DMS153 treated with DMSO at 0.1 percent for 48 hours (cell line): ENCODE measurements around the gene RAB20.
"Not testable (repeated sequence)": the region's sequence is repeated elsewhere in the genome, so short reads cannot be mapped to it uniquely, and the experiment has no call there.

Source experiments
- DNase-seq: peaks from one replicate; lab custom pipeline; 2025; ENCODE audit not compliant: unreplicated experiment; lab: John Stamatoyannopoulos, UW

The RAB20 gene

DNA sequence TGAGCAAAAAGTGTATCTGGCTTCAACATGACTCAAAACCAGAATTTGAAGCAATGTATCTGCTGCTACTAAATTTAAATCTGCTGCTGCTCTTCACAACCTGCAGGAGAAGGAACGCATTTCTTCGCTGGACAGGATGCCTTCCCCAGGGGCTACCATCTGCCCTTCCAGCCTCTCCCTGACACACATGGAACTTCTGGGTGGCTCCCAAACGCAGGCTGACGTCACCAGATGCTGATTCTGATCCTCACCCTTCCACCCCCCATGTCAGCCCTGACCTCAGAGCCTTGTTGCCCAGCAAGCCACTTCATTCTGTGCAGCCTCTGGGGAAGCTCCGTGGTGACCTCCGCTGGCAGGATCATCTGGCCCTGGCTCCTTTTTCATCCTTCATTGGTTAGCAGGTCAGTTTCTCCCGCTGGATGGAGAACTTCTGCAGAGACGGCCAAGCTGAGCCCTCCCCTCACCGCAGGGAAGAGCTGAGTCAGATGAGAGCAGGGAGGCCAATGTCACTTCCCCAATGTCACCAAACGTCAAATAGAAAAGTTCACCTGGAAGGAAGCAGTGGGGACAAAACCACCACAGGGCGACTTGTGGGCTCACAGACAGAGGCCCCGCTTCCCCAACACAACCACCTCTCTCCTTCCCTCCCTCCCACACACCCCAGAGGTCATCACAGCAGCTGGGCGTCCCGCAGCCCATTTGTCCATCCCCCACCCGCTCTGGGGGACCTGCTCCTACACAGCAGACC, 14.0 kb upstream of the RAB20 start:
- DNase-seq, result no peak

DNA sequence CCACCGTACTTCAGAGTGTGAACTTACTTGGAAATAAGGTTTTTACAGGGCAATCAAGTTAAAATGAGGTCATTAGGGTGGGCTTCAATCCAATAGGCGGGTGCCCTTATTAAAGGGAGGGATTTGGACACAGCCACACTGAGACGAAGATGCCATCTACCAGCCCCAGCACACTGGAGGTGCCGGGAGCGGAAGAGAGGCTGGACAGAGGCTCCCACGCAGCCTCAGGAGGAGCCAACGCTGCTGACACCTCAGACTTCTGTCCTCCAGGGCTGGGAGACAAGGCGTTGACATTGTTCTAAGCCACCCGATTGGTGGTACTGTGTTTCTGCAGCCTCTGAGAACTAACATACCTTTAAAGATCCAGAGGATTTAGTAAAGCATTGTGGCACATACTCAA, 12.6 kb upstream of the RAB20 start:
- DNase-seq, result no peak

DNA sequence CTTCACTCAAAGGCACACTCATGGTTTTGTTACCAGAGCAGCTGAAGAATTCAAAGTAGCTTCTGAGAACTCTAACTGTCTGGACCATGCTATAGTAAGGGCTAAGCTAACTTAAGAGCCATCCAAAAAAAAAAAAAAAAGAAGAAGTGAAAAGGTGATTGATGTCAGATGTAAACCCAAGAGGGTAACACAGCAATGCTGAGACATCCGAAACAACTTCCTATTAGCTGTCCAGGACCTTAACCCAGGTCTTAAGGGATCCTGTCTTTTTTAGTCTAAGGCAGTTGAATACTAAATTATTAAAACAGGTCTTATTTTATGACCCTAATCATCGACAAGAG, 11.2 kb upstream of the RAB20 start:
- DNase-seq, result no peak

- no peak for DNase-seq
These were observed 10.6 kb upstream of the RAB20 start for GRCh38 chr13:110571896-110572777.

- no peak for DNase-seq
These were observed 9.4 kb upstream of the RAB20 start for GRCh38 chr13:110570886-110571285.

- DNase-seq, result not testable (repeated sequence)
These were observed 8.4 kb upstream of the RAB20 start for GRCh38 chr13:110569962-110570361.

DNA sequence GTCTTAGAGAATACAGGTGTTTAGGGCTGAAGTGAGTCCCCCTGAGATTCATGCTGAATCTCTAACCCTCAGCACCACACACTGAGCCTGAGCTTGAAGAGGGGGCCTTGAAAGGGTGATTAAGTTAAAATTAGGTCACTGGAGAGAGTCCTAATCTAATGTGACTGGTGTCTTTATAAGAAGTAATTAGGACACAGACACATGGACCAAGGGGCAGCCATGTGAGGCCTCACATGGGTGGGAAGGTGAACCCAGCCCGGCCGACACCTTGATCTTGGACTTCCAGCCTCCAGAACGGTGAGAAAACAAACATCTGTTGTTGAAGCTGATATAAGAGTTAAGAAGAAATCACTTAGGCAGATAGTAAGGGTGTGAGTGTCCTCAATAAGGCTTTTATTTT, 7.1 kb upstream of the RAB20 start:
- no peak for DNase-seq

DNA sequence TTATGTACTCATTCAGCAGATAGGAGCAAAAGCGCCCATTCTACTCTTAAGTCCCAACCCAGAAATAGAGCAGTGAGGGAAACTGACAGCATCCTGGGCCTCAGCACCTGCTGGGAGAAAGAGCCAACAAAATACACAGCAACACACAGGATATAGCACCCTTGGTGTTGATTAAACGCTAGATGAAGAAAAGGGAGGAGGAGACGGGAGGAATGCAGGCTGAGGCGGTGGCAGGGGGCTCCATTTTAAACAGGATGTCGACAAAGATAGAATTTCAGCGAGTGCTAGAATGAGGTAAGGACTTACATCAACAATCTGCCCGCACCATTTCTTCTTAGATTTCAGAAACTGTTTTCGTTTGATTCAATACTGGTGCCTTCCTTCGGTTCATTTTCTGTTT, 4.6 kb upstream of the RAB20 start:
- DNase-seq, result no peak

GRCh38 chr13:110565296-110565695, 3.8 kb upstream of the RAB20 start:
- no peak for DNase-seq

DNA sequence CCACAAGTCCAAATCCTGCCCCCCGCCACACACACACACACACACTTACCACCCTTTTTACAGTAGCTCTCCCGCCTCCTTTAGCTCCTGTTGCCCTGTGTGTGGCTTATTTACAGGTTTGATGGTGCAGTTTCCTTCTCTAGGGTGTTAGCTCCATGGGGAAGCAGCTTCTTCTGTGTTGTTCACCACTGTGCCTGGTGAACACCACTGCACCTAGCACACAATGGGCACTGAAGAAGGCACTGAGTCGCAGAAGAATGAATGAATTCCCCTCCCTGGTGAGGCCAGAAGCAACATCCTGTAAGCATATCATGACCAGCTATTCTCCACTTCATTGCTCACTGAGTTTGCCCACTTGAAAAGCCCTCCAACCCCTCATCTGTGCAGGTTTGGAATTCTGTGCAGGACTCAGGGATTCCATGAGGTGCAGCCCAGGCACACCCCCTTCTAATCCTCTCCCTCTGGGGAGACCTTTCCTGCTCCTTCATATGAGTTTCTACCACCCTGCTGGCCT, 3.0 kb upstream of the RAB20 start:
- no peak for DNase-seq

GRCh38 chr13:110563463-110563774, 1.9 kb upstream of the RAB20 start:
- DNase-seq, result no peak

DNA sequence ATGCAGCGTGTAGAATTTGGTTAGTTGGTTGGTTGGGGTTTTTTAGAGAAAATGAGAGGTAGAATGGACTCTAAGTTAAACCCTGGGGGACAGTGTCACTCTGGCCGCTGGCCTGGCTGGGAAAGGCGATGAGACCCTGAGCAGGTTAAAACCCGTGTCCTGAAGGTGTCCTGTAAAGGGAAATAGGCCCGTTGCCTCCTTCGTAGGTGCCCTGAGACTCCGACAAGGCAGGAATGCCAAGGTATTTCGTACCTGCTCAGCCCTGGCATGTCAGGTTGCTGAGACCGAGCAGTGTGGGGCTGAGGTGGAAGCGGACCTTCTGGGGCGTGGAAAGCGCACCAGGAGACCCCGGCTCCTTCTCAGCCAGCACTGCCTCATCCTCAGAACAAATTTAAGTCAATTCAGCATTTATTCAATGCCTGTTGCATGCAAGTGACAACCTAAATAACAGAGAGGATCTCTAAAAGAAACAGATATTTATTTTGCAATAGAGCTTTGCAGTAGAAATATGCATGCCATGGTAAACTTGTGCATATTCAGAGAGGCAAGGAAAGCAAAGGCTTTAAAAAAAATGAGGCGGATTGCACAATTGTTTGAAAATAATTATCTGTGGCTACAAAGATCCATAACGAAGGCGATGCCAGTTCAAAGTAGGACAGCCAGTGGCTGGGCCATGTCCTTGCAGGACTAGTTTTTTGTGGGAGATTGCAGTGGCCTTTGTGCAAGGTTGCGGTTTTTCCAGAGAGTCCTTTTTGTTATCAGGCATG, 1.4 kb upstream of the RAB20 start:
- no peak for DNase-seq

- peak; percentile 13 for DNase-seq
These were observed 595 bp upstream of the RAB20 start for GRCh38 chr13:110562036-110562597.

DNA sequence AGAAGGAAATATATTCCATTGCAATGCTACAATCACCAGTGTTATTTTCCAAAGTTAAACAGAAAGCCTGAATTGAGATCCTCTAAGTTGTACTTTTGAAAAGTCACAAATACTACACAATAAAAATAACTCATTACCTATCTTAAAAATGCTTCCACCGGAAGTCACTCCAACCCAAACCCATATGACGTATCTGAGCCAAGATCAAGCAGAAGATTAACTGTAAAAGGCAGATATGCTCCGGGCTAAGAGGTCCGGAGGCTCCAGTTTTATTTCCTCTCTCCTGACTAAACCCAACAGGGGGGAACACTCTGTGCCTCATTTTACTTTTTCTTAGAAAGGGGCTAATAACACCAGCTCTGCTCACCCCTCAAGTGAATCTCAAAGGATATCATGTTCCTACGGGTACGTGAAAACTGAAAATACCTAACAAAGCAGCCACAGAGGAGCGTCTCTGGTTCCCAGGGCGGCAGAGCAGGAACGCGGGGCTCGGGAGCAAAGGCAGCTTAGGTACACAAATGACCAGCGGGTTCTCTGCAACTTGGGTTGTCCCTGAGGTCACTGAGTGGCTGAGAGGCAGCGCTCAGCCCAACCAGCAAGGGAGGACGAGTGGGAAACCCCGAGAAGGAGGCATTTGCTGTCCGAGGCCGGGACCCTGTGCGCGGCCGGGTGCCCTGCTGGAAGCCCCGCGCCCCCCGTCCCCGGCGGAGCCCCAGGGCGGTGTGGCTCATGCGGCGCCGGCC, 750 bp downstream of the RAB20 start:
- no peak for DNase-seq

DNA sequence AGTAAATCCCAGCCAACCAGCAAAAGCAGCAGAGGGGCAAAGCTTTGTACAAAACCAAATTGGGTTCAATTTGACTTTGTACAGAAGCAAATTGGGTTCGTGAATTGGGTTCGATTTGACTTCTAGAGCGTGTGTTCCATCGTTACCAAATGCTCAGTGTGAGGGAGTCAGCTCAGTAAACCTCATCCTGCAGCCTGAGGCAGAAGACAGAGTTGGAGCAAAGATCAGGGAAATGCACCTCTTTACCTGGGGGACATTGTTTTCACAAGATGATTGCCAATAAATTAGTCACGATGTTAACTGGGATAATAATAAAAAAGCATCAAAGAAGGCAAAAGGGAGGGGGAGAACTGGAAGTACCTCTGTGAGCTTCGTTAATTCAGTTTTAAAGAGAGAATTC, 1.5 kb downstream of the RAB20 start:
- no peak for DNase-seq

DNA sequence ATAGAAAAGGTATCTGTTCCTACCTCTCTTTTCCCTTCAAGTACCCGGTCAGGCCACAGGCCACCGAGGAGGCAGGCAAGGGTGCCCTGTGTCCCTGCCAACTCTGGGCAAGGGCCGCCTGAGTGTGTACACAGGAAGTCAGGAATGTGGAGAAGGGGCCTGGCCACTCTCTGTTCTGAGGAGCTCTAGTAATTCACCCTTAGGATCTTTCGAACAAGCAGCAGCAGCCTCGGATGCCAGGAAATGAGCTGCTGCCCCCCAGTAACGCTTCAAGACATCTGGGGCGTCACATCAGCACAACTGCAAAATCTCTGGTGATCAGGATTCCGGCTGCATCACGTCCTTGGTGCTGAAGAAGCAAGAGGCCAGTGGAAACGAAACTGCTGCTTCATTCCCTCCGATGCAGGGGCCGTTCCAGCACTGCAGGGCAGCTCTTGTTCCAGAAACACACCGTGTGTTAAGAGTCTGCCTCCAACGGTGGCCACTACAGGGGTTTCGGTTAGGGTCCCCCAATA, 2.0 kb downstream of the RAB20 start:
- peak; percentile 35 for DNase-seq

DNA sequence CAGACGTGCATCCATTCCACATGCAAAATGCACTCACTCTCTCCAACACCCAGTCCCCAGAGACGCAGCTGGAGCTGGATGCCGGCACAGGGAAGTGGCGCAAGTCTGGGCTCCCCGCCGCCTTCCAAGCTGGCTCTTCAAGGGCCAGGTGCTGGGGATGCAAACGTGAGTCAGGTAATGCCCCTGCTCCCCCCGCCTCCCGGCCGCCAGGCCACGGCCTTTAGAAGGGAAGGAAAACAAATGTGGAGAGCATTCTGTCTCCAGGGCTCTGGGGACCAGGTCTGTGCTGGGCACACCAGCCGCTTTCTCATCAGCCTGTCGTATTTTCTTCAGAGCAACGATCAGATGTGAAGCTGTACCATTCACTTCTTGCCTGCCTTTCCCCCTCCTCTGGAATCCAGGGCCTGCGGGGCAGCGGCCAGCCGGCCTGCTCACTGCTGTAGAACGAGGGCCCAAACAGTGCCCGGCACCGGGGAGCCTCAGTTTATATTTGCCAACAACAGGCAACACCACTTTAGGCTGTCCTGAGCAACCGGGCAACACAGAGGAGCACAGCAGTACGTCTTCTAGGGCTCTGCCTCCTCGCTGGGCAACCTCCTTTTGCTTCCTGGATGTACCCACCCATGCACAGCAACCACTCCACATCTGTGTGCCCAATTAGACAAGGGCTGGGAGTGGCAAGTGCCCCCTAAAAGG, 3.8 kb downstream of the RAB20 start:
- DNase-seq, result peak; percentile 34

GRCh38 chr13:110557082-110557481, 4.4 kb downstream of the RAB20 start:
- no peak for DNase-seq

- no peak for DNase-seq
These were observed 5.3 kb downstream of the RAB20 start for GRCh38 chr13:110556224-110556606.
